Common myeloid progenitor, CD34-positive (primary cell): ENCODE results near the gene TFDP2.

ENCODE experiments used
- CTCF ChIA-PET: fragments of 350-600 bp; sonication (Branson Sonifier 250); formaldehyde crosslinking; loops from one replicate; lab custom pipeline; 2021; ENCODE audit warnings: antibody characterized with exemption; lab: Charles Lee
- POLR2A ChIA-PET: fragments of 350-600 bp; sonication (Branson Sonifier 250); formaldehyde crosslinking; loops from one replicate; lab custom pipeline; 2021; ENCODE audit warnings: antibody characterized with exemption; lab: Charles Lee
- DNase-seq, 3 donors: peaks; one replicate each; pipeline versions ENCODE4 v3.0.0 to v3.0.0-alpha.2; 2013
- H3K27ac ChIP-seq, 2 experiments: 1 replicate in 1 of 2; 2 replicates in 1 of 2; pipeline ENCODE4 v1.7.0; 2013; ENCODE audit warnings: inconsistent platforms in 2 of 2, low read length in 2 of 2, mild to moderate bottlenecking in 2 of 2, low read depth in 1 of 2, moderate library complexity in 1 of 2; ENCODE audit not compliant: severe bottlenecking in 2 of 2, insufficient read depth in 1 of 2, poor library complexity in 1 of 2
- H3K27me3 ChIP-seq, 5 experiments: replicated peaks in 2 of 5; 1 replicate in 3 of 5; 2 replicates in 2 of 5; pipeline versions ENCODE4 v1.6.1 to v1.7.0; 2013; ENCODE audit warnings: low read length in 4 of 5, mild to moderate bottlenecking in 2 of 5, moderate library complexity in 2 of 5, inconsistent platforms in 1 of 5; ENCODE audit not compliant: insufficient read depth in 5 of 5, control insufficient read depth in 4 of 5
- H3K36me3 ChIP-seq, 4 experiments: 1 replicate in 2 of 4; 2 replicates in 2 of 4; pipeline versions ENCODE4 v1.6.1 to v1.7.0; 2013; ENCODE audit warnings: low read length in 3 of 4, control low read depth in 1 of 4, mild to moderate bottlenecking in 1 of 4; ENCODE audit not compliant: control insufficient read depth in 4 of 4, insufficient read depth in 4 of 4
- H3K4me1 ChIP-seq, 4 experiments: 1 replicate in 3 of 4; 2 replicates in 1 of 4; pipeline versions ENCODE4 v1.6.1 to v1.7.1; 2013; ENCODE audit warnings: low read length in 3 of 4, mild to moderate bottlenecking in 3 of 4, control low read depth in 1 of 4, inconsistent platforms in 1 of 4, moderate library complexity in 1 of 4; ENCODE audit not compliant: control insufficient read depth in 4 of 4, insufficient read depth in 4 of 4; ENCODE audit errors: control extremely low read depth in 1 of 4
- H3K4me3 ChIP-seq, 7 experiments: 1 replicate in 4 of 7; 2 replicates in 3 of 7; pipeline versions ENCODE4 v1.5.1 to v1.7.0; 2013; ENCODE audit warnings: mild to moderate bottlenecking in 7 of 7, low read length in 6 of 7, moderate library complexity in 6 of 7, inconsistent platforms in 2 of 7, low read depth in 2 of 7, control low read depth in 1 of 7; ENCODE audit not compliant: insufficient read depth in 4 of 7, control insufficient read depth in 1 of 7; ENCODE audit errors: extremely low read depth in 1 of 7
- H3K9me3 ChIP-seq, 5 experiments: 1 replicate in 4 of 5; 2 replicates in 1 of 5; pipeline versions ENCODE4 v1.6.1 to v1.7.1; 2013; ENCODE audit warnings: low read length in 4 of 5, mild to moderate bottlenecking in 2 of 5, inconsistent platforms in 1 of 5, low read depth in 1 of 5, moderate library complexity in 1 of 5; ENCODE audit not compliant: control insufficient read depth in 4 of 5, insufficient read depth in 2 of 5; ENCODE audit errors: control extremely low read depth in 1 of 5
- WGBS: methylation state at CpG from one replicate; pipeline ENCODE4 v1.1.5; 2013; ENCODE audit not compliant: insufficient coverage; 5-methylcytosine and 5-hydroxymethylcytosine counted together

Gene TFDP2

DNA sequence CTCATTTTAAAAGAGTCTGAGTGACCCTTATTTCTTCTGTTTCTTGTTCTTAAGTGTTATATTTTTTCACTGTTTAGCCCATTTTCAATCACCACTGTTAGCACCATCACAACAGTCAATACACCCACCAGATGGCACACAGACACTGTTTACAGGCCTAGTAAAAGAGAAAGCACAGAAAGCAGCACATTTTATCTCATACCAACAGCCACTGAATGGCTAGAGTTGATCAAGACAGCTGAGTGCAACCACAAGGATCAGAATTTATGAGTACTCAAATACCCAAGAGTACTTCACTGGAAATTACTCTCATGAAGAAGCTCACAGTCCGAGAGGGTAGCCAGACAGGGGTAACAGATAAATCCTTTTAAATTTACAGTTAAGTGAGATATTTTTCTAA lies 127.0 kb downstream of the TFDP2 start:
- ChIA-PET POLR2A (no interaction called here), CTCF (interaction anchor here (0.7 to 4.2 kb wide), 31 partner anchors 9 to 261 kb away, joined by 3 to 32 read pairs (median 4); partner anchors contain the start of gene TFDP2)
- no CpG with 5 or more reads among the region's 1 CpG for WGBS
- H3K4me3 ChIP-seq: peak overlapping the region in 2 of 7 experiments; percentile 36 to 47
- peak overlapping the region; percentile 2 to 64 for H3K27ac ChIP-seq
- H3K9me3 ChIP-seq: no peaks in the 10 kb centered on the region
- peaks cover 21 to 52% (median 36%) of the 10 kb centered on the region in 4 experiments for H3K4me1 ChIP-seq
- DNase-seq: peak; percentile 88 to 97 (median 94)
- no peaks in the 10 kb centered on the region for H3K27me3 ChIP-seq
- peaks cover 0 to 8% (median 5%) of the 10 kb centered on the region in 4 experiments for H3K36me3 ChIP-seq

DNA sequence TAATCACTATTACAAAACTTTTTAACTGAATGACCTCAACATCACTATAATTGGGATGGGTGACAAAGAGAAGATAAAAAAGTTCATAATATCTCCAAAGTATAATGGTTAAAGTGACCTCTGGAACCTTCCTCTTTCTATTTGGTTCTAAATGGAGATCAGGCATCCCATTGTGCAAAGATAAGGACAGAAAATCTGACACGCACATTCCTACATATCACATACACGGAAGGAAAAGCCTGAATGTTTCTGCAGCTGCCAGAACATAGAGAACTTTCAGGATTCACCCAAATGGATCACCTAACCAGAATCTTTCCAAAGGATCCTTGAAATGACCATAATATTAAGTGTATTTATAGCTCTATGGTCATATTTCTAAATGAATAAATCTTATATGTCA lies 128.2 kb downstream of the TFDP2 start:
- DNase-seq: no peak
- Histone ChIP-seq H3K9me3 (no peaks in the 10 kb centered on the region), H3K36me3 (peaks cover 0 to 11% (median 5%) of the 10 kb centered on the region in 4 experiments), H3K4me1 (peaks cover 13 to 45% (median 27%) of the 10 kb centered on the region in 4 experiments), H3K27me3 (no peaks in the 10 kb centered on the region), H3K4me3 (no peak overlapping the region), H3K27ac (peak overlapping the region in 1 of 2 experiments; percentile 64)
- CTCF ChIA-PET: interaction anchor here (1.3 to 4.2 kb wide), 12 partner anchors 13 to 262 kb away, joined by 3 to 32 read pairs (median 10); no protein-coding TSS in a partner anchor
- POLR2A ChIA-PET: interaction anchor here (0.6 kb wide), 1 partner anchor 25 kb away, joined by 3 read pairs; no protein-coding TSS in a partner anchor
- no CpG with 5 or more reads among the region's 2 CpGs for WGBS

DNA sequence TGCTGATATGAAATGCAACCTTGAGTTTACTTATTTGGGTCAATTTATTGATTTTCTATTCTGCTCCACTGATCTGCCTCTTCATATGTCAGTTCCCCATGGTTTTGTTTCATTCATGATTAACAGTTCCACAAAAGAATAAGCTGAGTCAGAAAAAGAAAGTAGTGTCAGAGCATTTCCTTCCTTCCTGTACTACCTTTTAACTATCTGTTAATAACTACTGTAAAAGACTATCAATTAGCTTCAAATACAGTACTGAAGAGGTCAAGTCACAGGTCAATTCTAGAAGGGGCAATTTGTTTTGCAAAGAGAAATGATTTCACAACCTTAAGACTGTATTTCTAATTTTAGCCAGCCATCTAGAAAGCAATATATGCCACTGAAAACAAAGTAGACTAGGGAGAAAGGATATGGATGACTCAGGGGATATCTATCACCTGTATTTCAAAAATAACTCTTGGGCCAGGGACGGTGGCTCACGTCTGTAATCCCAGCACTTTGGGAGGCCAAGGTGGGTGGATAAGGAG lies 129.5 kb downstream of the TFDP2 start:
- Histone ChIP-seq H3K4me1 (peaks cover 13 to 40% (median 24%) of the 10 kb centered on the region in 4 experiments), H3K9me3 (no peaks in the 10 kb centered on the region), H3K27me3 (no peaks in the 10 kb centered on the region), H3K27ac (peak overlapping the region in 1 of 2 experiments; percentile 62), H3K4me3 (no peak overlapping the region), H3K36me3 (peaks cover 0 to 11% (median 4%) of the 10 kb centered on the region in 4 experiments)
- peak in 2 of 3 donors; percentile 32 to 54 for DNase-seq
- 20% methylated on average over 2 of the region's 2 CpGs for WGBS
- ChIA-PET POLR2A (no interaction called here), CTCF (interaction anchor here (0.6 to 2.1 kb wide), 3 partner anchors 15 to 261 kb away, joined by 3 to 16 read pairs (median 4); no protein-coding TSS in a partner anchor)

DNA sequence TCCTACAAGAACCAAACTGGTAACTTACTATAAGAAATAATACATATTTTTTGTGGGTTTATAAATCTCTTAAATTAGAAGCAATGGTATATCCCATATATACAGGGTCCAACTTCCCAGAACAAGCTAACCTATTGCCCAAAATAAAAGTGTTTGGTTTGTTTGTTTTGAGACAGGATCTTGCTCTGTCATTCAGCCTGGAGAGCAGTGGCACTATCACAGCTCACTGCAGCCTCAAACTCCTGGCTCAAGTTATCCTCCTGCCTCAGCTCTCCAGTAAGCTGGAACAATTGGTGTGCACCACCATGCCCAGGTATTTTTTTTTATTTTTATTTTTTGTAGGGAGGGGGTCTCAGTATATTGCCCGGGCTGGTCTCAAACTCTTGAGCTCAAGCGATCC lies 135.4 kb downstream of the TFDP2 start:
- ChIA-PET CTCF (interaction anchor here (1.3 to 1.7 kb wide), 3 partner anchors 8 to 197 kb away, joined by 4 to 10 read pairs (median 5); no protein-coding TSS in a partner anchor), POLR2A (interaction anchor here (0.6 kb wide), 1 partner anchor 522 kb away, joined by 4 read pairs; no protein-coding TSS in a partner anchor)
- Histone ChIP-seq H3K36me3 (peaks cover 2 to 10% (median 4%) of the 10 kb centered on the region in 4 experiments), H3K4me3 (no peak overlapping the region), H3K27ac (no peak overlapping the region), H3K9me3 (no peaks in the 10 kb centered on the region), H3K27me3 (no peaks in the 10 kb centered on the region), H3K4me1 (peaks cover 0 to 13% (median 2%) of the 10 kb centered on the region in 4 experiments)
- no CpG with 5 or more reads among the region's 2 CpGs for WGBS
- DNase-seq: no peak

DNA sequence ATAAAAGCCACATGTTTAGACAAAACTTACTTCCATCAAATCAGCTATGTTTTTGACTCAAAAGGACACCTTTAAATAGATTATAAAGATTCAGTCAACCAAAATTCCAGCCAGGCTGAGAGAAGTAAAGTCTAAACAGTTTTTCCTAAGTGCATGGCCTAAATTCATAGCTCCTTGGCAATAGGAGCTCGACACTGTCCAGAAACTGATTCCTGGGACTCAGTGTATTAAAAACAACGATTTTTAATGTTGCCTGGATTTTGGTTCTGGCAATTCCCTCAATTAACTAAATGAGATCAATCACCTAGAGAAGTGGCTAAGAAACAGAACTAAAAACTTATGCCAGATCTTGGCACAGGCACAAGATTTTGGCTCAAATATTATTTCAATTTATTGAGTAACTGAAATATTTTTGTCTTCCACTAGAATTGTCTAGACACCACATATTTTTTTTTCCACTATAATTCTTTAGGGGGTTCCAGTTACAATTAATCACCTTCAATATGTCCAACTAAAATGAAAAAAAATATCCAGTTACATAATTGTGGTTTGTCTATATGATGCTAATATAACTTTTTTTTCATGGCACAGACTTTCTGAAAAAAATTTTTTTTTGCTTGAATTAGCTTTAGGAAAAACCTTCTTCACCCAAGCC lies 135.9 kb downstream of the TFDP2 start:
- Histone ChIP-seq H3K27ac (peak overlapping the region in 1 of 2 experiments; percentile 56), H3K27me3 (no peaks in the 10 kb centered on the region), H3K4me1 (peaks cover 0 to 13% (median 2%) of the 10 kb centered on the region in 4 experiments), H3K4me3 (no peak overlapping the region), H3K9me3 (no peaks in the 10 kb centered on the region), H3K36me3 (peaks cover 2 to 10% (median 4%) of the 10 kb centered on the region in 4 experiments)
- POLR2A ChIA-PET: interaction anchor here (0.6 kb wide), 1 partner anchor 523 kb away, joined by 4 read pairs; no protein-coding TSS in a partner anchor
- CTCF ChIA-PET: interaction anchor here (1.3 to 1.7 kb wide), 3 partner anchors 9 to 198 kb away, joined by 4 to 10 read pairs (median 5); no protein-coding TSS in a partner anchor
- DNase-seq: peak in 1 of 3 donors; percentile 27
- 87% methylated on average over 2 of the region's 2 CpGs for WGBS

DNA sequence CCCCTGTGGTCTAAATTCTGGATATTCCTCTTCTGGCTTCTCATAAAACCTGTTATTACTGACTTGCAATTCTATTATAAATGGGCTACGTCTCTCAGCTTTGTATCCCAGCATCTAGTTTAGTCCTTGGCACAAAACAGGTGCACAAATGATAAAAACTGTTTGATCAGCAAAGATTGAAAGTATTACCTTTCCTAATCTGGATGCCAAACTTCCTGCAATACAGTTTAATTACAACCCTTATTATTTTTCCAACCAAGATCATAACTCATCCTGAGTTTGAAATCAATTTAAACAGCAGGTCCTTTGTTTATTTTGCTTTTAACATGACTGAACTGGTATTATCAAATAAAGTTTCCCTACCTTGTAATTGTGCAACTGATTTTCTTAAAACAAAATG lies 140.3 kb downstream of the TFDP2 start:
- Histone ChIP-seq H3K27me3 (no peaks in the 10 kb centered on the region), H3K9me3 (no peaks in the 10 kb centered on the region), H3K4me1 (peaks cover 0 to 8% (median 0%) of the 10 kb centered on the region in 4 experiments), H3K27ac (no peak overlapping the region), H3K4me3 (no peak overlapping the region), H3K36me3 (peaks cover 4 to 20% (median 9%) of the 10 kb centered on the region in 4 experiments)
- no peak for DNase-seq
- ChIA-PET POLR2A (no interaction called here), CTCF (no interaction called here)
- WGBS: no CpG with 5 or more reads among the region's 1 CpG
